Measurements from ENCODE around the gene RTTN. TPM values are rescaled to one million over a fixed set of nuclear protein-coding genes. Genes with fewer than 3 reads are reported as not detected.

The RTTN gene
- polyA plus RNA-seq, 3 donors: 0.22 to 2.7 (median 0.25) TPM

DNA sequence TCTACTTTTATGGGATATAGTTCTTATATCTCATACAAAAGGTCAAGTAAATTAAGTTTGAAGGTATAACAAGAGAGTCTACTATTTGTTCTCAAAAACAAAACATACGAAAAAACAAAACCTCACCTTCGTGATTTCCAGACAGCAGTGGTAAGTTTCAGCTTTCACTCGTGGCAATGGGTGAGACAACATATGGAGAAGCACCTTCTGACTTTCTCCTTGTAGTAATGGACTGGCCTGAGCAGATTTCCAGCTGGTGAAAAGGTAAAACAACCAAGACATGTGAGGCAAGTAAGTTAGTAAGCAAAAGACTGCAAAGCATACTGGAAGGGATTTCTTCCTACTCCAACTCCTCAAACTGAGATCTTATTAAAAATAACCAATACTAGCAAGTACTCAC is 39.6 kb downstream of the RTTN start:
- H3K4me3 ChIP-seq (replicated peaks in 1 of 3; ENCODE audit: low read depth in 2 of 3, low read length in 3 of 3): no peak overlapping the region
- H3K9me3 ChIP-seq (replicated peaks in 1 of 2; ENCODE audit: control insufficient read depth in 1 of 2, insufficient read depth in 1 of 2, low read length in 2 of 2): no peaks in the 10 kb centered on the region
- no peak for DNase-seq
- Mint-ChIP-seq H3K9me3 (peaks cover 0 to 6% (median 0%) of the 10 kb centered on the region in 7 donors), H3K27me3 (ENCODE audit: low read depth in 3 of 3) (no peaks in the 10 kb centered on the region), H3K4me3 (no peak overlapping the region), H3K27ac (peak overlapping the region in 2 of 7 donors; percentile 18 to 42), H3K36me3 (peaks cover 32 to 42% of the 10 kb centered on the region in 2 donors), H3K4me1 (peaks cover 4% of the 10 kb centered on the region)
- no peaks in the 10 kb centered on the region for H3K27me3 ChIP-seq (ENCODE audit: control insufficient read depth in 2 of 2, insufficient read depth in 2 of 2, low read length in 2 of 2)
- H3K4me2 ChIP-seq (replicated peaks; ENCODE audit: extremely low read depth, low read length, poor library complexity, severe bottlenecking): no peak overlapping the region
- no peaks in the 10 kb centered on the region for H3K79me2 ChIP-seq (ENCODE audit: insufficient read depth, low read length)
- no peak overlapping the region for H2AFZ ChIP-seq (ENCODE audit: insufficient read depth, low read depth, low read length, poor library complexity, severe bottlenecking)
- H3K4me1 ChIP-seq (ENCODE audit: control insufficient read depth in 1 of 2, insufficient read depth in 2 of 2, low read length in 2 of 2): no peaks in the 10 kb centered on the region
- WGBS (ENCODE audit: insufficient coverage): 81% methylated on average over 2 of the region's 3 CpGs
- TF ChIP-seq, protein P1, sequence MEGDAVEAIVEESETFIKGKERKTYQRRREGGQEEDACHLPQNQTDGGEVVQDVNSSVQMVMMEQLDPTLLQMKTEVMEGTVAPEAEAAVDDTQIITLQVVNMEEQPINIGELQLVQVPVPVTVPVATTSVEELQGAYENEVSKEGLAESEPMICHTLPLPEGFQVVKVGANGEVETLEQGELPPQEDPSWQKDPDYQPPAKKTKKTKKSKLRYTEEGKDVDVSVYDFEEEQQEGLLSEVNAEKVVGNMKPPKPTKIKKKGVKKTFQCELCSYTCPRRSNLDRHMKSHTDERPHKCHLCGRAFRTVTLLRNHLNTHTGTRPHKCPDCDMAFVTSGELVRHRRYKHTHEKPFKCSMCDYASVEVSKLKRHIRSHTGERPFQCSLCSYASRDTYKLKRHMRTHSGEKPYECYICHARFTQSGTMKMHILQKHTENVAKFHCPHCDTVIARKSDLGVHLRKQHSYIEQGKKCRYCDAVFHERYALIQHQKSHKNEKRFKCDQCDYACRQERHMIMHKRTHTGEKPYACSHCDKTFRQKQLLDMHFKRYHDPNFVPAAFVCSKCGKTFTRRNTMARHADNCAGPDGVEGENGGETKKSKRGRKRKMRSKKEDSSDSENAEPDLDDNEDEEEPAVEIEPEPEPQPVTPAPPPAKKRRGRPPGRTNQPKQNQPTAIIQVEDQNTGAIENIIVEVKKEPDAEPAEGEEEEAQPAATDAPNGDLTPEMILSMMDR (IDR thresholded peaks at IDR 0.05): no peak
- H3K9ac ChIP-seq (ENCODE audit: insufficient read depth, low read length, poor library complexity, severe bottlenecking): no peak overlapping the region
- peaks cover 0 to 17% of the 10 kb centered on the region in 2 donors for H3K36me3 ChIP-seq (replicated peaks in 1 of 2; ENCODE audit: control insufficient read depth in 1 of 2, insufficient read depth in 2 of 2, low read length in 2 of 2)
- H4K20me1 ChIP-seq (ENCODE audit: insufficient read depth, low read length): no peaks in the 10 kb centered on the region
- intact Hi-C loops (cut with micrococcal nuclease): no loop called here
- peak overlapping the region in 1 of 2 donors; percentile 31 for H3K27ac ChIP-seq (ENCODE audit: low read depth in 1 of 2, low read length in 2 of 2)

DNA sequence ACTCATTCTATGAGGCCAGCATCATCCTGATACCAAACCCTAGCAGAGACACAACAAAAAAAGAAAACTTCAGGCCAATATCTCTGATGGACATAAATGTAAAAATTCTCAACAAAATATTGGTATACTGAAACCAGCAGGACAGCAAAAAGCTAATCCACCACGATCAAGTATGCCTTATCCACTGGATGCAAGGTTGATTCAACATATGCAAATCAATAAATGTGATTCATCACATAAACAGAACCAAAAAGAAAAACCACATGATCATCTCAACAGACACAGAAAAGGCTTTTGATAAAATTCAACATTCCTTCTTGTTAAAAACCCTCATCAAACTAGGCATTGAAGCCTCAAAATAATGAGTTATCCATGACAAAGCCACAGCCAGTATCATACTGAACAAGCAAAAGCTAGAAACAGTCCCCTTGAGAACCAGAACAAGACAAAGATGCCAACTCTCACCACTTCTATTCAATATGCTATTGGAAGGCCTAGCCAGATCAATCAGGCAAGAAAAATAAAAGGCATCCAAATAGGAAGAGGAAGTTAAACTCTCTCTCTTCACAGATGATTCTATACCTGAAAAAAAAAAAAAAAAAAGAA is 45.3 kb downstream of the RTTN start:
- H3K4me2 ChIP-seq (replicated peaks; ENCODE audit: extremely low read depth, low read length, poor library complexity, severe bottlenecking): no peak overlapping the region
- no peaks in the 10 kb centered on the region for H3K9me3 ChIP-seq (replicated peaks in 1 of 2; ENCODE audit: control insufficient read depth in 1 of 2, insufficient read depth in 1 of 2, low read length in 2 of 2)
- no peak for DNase-seq
- intact Hi-C loops (cut with micrococcal nuclease): no loop called here
- TF ChIP-seq, protein P1 (IDR thresholded peaks at IDR 0.05): no peak
- H3K27me3 Mint-ChIP-seq (ENCODE audit: low read depth in 3 of 3): no peaks in the 10 kb centered on the region
- H3K4me1 ChIP-seq (ENCODE audit: control insufficient read depth in 1 of 2, insufficient read depth in 2 of 2, low read length in 2 of 2): no peaks in the 10 kb centered on the region
- H3K9ac ChIP-seq (ENCODE audit: insufficient read depth, low read length, poor library complexity, severe bottlenecking): no peak overlapping the region
- H3K4me3 ChIP-seq (replicated peaks in 1 of 3; ENCODE audit: low read depth in 2 of 3, low read length in 3 of 3): no peak overlapping the region
- no peak overlapping the region for H2AFZ ChIP-seq (ENCODE audit: insufficient read depth, low read depth, low read length, poor library complexity, severe bottlenecking)
- no peaks in the 10 kb centered on the region for H3K79me2 ChIP-seq (ENCODE audit: insufficient read depth, low read length)
- H4K20me1 ChIP-seq (ENCODE audit: insufficient read depth, low read length): no peaks in the 10 kb centered on the region
- H3K9me3 Mint-ChIP-seq: peaks cover 0 to 8% (median 0%) of the 10 kb centered on the region in 7 donors
- peaks cover 6 to 39% of the 10 kb centered on the region in 2 donors for H3K36me3 ChIP-seq (replicated peaks in 1 of 2; ENCODE audit: control insufficient read depth in 1 of 2, insufficient read depth in 2 of 2, low read length in 2 of 2)
- no peak overlapping the region for H3K27ac ChIP-seq (ENCODE audit: low read depth in 1 of 2, low read length in 2 of 2)
- H3K4me1 Mint-ChIP-seq: no peaks in the 10 kb centered on the region
- H3K4me3 Mint-ChIP-seq: no peak overlapping the region
- H3K27ac Mint-ChIP-seq: no peak overlapping the region
- H3K36me3 Mint-ChIP-seq: peaks cover 67 to 79% of the 10 kb centered on the region in 2 donors
- 100% methylated on average over 1 of the region's 1 CpG for WGBS (ENCODE audit: insufficient coverage)
- H3K27me3 ChIP-seq (ENCODE audit: control insufficient read depth in 2 of 2, insufficient read depth in 2 of 2, low read length in 2 of 2): no peaks in the 10 kb centered on the region

Measured in CD14-positive monocyte (primary cell).